ENCODE data around the gene WDR88.
"Not testable (repeated sequence)": the region's sequence is repeated elsewhere in the genome, so short reads cannot be mapped to it uniquely, and the experiment has no call there.

Gene WDR88

DNA sequence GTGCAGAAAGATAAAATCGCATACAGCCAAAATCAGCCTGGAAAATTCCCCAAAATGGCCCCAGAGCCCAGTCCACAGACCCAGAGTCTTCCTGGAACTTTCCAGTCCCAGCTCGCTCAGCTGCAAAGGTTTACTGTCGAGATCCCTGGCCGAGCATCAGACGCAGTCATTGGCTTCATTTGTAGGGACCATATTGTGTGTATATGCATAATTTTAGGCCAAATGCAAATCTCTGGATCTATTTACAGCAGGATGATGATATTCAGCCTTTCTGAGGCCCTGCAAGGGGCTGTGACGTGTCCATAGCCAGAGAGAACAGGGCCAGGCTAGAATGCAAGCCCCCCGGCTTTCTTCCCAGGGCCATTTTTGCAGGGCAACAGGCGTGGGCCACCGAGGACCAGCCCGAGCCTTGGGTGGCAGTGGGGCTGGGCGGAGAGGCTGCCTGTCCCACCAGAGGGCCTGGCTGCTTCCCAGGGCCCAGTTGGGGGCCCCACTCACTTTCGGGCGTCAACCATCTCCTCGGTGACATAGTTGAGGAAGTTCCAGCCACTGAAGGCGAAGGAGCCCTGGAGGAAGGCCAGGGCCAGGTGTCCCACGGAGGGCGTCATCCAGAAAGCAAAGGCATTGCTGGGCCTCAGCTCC, 80.0 kb downstream of the WDR88 start:
- no peak for DNase-seq (ENCODE audit: low spot score)

DNA sequence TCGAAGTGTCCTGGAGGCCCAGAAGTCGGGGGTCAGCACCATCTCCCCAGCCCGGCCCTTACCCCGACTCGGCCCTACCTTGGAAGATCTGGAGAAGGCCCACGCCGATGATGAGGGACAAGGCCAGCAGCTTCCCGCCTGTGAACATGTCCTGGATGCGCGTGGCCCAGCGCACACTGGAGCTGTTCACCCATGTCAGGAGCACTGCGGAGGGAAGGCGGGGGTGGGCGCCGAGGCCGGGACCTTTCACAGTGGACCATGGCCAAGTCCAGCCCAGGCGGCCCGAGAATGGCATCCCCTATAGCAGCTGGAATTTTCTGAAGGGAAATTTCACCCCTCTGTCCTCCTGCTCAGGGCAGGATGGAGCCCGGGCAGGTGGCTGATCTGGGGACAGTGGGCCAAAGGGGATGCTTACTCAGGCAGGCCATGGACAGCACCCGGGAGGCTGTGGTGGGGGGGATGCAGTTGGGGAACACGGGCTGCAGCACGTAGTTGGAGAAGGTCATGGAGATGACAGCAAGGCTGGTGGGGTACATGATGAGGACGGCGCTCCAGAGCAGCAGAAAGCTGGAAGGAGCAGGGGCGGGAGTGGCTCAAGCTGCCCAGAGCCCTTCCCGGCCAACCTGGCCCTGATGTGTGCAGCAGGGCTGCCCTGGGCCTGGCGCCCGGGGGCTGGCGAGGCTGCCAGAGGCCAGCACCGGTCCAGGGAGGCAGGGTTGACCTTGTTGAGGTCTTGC, 80.7 kb downstream of the WDR88 start:
- DNase-seq (ENCODE audit: low spot score) = no peak

DNA sequence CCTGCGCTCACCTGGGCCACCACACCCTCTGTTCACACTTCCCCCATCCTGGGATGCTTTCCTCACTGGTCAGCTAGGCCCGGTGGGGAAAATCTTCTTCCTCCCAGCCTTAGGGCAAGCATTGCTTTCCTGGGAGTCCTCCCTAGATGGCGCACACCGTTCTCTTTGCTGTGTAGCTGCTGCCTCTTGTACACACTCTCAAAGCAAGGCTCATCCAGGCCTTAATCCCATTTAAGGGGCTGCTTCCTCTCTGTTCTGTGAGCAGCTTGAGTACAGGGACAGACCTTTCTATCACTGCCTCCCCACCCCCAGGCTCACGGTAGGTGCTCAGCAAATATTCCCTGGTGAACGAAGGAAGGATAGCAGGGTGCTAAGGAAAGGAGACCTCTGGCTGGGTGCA, 82.7 kb downstream of the WDR88 start:
- no peak for DNase-seq (ENCODE audit: low spot score)

DNA sequence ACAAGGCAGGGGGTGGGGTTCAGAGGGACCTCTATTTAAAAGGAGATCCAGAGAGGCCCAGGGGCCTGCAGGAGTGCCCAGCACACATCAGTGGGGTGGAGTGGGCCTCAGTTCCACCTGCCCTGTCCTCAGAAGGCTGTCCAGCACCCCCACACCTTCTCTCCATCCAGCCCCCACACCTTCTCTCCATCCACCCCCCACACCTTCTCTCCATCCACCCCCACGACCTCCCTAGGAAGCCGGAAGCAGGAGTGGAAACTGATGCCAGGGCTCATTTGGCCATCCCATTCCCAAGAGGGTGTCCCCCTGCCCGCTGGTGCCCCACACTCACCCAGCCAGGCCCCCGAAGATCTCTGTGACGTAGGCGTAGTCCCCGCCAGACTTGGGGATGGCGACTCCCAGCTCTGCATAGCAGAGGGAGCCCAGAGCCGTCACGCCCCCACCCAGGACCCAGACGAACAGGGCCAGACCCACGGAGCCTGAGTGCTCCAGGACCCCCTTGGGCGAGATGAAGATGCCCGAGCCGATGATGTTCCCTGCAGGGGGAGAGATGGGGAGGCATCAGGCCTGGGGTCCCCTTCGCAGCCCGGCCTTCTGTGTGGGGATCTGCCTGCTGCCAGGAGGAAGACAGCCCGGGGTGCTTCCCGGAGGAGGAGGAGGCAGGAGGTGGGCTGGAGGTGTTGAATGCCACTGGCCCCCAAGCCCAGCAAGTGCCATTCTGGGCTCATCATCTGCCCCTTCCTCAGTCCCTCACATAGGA, 83.7 kb downstream of the WDR88 start:
- no peak for DNase-seq (ENCODE audit: low spot score)

DNA sequence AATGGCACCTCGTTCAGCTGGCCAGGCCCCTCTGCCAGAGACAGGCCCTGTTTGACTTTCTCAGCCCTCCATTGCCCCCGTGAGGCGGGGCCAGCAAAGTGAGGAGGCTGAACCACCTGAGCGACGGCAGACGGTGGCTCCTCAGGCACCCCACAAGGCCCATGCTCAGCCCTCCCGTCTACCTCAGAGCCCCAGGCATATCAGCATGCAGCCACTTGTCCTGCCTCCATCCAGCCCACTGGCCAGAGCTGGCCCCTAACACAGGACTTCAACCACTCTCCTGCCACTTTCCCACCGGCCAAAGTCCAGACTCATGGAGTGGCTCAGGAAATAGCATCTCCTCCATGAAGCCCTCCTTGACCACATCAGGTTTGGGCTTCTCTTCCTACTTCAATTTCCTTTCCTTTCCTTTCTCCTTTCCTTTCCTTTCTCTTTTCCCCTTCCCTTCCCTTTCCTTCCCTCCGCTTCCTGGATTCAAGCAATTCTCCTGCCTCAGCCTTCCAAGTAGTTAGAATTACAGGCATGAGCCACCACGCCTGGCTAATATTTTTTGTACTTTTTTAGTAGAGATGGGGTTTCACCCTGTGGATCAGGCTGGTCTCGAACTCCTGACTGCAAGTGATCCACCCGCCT, 84.4 kb downstream of the WDR88 start:
- peak; percentile 13 for DNase-seq (ENCODE audit: low spot score)

DNA sequence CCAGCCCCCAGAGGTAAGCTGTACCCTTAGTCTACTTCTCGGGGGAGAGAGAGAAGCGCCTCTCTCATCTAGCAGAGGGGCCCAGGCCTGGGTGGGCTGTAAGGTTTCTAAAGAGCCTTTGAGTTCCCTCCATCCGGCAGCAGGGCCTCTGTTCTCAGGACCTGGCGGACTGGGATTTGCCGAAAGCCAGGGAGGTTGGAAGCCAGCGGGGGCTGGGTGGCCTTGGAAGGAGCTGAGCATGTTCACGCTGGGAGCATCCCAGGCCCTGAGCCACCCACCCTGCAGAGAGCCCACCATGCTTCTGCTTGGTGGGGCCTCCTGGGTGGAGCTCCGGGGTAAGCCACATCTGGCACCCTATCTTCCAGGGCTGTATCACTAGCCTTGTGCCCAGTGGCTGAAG, 86.0 kb downstream of the WDR88 start:
- no peak for DNase-seq (ENCODE audit: low spot score)

DNA sequence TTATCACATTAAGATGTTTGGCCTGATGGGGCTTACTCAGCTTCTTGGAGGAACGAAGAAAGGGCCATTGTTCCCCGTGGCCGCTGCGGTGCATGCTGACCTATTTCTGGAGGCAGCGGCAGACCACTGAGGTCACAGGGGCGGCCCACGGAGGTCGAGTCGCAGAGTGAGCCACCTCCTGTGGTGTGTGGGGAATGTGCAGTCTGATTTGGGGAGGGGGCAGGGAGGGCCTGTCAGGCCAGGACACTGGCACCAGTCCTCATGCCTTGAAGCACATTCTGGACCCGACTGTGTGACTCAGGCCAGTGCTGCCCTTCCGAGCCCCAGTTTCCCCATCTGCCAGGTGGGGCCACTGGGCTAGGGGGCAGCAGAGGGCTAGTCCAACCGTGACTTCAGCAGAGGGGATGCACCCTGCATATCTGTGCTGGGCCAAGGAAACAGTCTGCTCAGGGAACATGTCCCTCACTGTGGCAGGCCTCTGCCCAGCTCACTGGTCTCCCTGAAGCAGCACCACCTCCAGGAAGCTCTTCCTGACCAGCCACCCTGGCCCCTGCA, 87.4 kb downstream of the WDR88 start:
- DNase-seq (ENCODE audit: low spot score) = peak; percentile 15

- no peak for DNase-seq (ENCODE audit: low spot score)
These were observed 88.2 kb downstream of the WDR88 start for GRCh38 chr19:33220115-33220514.

GRCh38 chr19:33220735-33221134, 88.8 kb downstream of the WDR88 start:
- no peak for DNase-seq (ENCODE audit: low spot score)

GRCh38 chr19:33221638-33222037, 89.7 kb downstream of the WDR88 start:
- no peak for DNase-seq (ENCODE audit: low spot score)

- DNase-seq (ENCODE audit: low spot score) = not testable (repeated sequence)
These were observed 90.3 kb downstream of the WDR88 start for GRCh38 chr19:33222255-33222654.

- DNase-seq (ENCODE audit: low spot score) = no peak
These were observed 93.0 kb downstream of the WDR88 start for GRCh38 chr19:33224694-33225457.
